NT2/D1 (cell line): ENCODE measurements around the gene KRTAP1-1.

Experiments
- SUZ12 ChIP-seq: IDR thresholded peaks from 2 replicates; pipeline ENCODE4 v1.6.1; 2011; ENCODE audit not compliant: insufficient read length, insufficient read depth; ENCODE audit errors: extremely low read depth
- YY1 ChIP-seq: IDR thresholded peaks from 2 replicates; pipeline ENCODE4 v1.6.1; 2011; ENCODE audit not compliant: insufficient read length, insufficient read depth
- ZNF274 ChIP-seq: IDR thresholded peaks from 2 replicates; pipeline ENCODE4 v1.6.1; 2011; ENCODE audit warnings: mild to moderate bottlenecking, low read depth, low read length

DNA sequence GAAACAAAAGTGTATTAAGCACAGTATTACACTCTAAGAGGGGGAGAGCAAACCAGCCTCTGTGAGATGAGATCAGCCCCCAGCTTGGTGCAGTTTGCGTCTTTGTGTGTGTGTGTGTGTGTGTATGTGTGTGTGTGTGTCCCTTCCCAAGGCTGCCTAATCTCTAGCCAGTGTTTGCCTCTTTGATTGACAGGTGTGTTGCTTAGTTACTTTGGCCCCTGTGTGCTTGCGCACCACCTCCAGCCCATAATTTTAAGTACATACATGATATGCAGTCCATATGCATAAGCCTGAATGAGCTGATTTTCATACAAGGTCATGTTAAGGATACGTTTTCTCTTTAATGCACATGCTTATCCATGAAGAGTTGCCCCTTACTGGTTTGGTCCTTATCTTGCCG lies 39.5 kb downstream of the KRTAP1-1 start:
- TF ChIP-seq YY1 (no peak), ZNF274 (no peak), SUZ12 (no peak)
